HCEC 1CT (cell line): ENCODE results near the gene GUCA2B.

Source experiments
- DNase-seq: peaks from one replicate; pipeline ENCODE4 v3.0.0-alpha.2; 2017

Gene GUCA2B

GRCh38 chr1:42152907-42153600 lies at the start of gene GUCA2B:
Gene GUCA2B (plus strand): TSS chr1:42153410. CDS start chr1:42153451, 41 bp downstream.
- DNase-seq: no peak

DNA sequence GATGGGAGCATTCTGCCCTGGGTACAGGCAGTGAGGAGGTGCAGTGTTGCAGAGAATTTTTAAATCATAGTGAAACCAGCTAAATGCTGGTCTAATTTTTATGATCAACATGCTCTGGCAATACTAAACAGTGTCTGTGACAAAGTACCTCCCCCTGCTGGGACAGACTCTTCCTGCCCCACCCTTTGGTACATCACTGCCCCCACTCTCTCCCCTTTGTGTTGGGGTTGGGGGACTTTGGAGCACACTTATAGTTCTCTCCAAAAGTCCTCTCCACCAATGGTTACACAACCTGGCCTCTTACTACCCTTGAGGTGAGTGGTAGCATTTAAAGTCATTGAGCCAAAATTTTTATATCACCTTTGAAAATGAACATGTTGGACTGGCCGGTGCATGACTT lies 48.2 kb upstream of the GUCA2B start:
- DNase-seq: no peak

DNA sequence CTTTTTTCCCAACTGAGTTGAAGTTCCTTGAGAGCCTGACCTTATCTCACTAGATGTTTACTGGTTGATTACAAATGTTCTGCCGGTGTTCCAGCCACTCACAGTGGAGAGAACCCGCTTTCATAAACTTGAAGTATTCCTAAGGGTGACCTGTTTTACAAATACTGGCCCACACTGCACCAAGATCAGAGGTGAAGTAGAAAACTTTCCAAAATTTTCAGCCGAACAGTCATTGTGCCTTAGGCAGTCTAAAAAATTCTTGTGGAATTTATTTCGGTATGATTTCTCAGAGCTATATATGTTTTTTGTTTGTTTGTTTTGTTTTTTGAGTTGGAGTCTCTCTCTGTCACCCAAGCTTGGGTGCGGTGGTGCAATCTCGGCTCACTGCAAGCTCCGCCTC lies 44.9 kb upstream of the GUCA2B start:
- no peak for DNase-seq

GRCh38 chr1:42109600-42109999 lies 43.6 kb upstream of the GUCA2B start:
- DNase-seq: no peak

GRCh38 chr1:42114229-42114628 lies 39.0 kb upstream of the GUCA2B start:
- DNase-seq: no peak

DNA sequence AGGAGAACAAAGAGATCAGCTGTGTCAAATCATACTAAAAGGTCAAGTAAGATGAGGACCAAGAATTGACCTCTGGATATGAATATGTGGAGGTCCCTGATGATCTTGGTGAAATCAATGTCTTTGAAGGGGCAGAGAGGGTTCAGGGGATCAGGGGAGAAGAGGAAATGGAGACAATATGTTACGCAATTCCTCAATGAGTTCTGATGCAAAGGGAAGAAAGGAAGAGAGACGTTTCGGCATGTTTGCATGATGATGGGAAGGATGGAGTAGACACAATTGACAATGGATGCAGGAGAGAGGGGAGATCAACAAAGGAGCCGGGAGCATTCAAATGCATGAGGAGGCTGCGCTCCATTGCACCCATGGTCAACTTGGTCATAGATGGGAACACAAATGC lies 36.0 kb upstream of the GUCA2B start:
- no peak for DNase-seq

GRCh38 chr1:42118125-42118524 lies 35.1 kb upstream of the GUCA2B start:
- no peak for DNase-seq

DNA sequence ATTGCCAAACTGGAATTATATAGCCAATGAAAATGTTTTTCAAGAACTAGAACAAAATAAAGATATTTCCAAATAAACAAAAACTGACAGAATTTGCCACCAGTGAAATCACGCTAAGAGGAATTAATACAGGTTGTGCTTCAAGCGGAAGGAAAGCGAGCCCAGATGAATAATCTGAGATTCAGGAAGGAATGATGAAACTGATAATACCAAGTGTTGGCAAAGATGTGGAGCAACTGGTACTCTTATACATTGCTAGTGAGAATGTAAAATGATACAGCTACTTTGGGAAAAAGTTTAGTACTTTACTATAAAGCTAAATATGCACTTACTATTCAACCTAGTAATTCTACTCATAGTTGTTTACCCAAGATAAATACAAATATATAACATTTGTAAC lies 30.8 kb upstream of the GUCA2B start:
- DNase-seq: no peak

GRCh38 chr1:42125552-42125951 lies 27.7 kb upstream of the GUCA2B start:
- DNase-seq: no peak

- no peak for DNase-seq
Measured at GRCh38 chr1:42127767-42128166, 25.4 kb upstream of the GUCA2B start.

GRCh38 chr1:42128499-42128898 lies 24.7 kb upstream of the GUCA2B start:
- DNase-seq: no peak

- no peak for DNase-seq
Measured at GRCh38 chr1:42128964-42129363, 24.2 kb upstream of the GUCA2B start.

GRCh38 chr1:42130061-42130660 lies 23.0 kb upstream of the GUCA2B start:
- no peak for DNase-seq

DNA sequence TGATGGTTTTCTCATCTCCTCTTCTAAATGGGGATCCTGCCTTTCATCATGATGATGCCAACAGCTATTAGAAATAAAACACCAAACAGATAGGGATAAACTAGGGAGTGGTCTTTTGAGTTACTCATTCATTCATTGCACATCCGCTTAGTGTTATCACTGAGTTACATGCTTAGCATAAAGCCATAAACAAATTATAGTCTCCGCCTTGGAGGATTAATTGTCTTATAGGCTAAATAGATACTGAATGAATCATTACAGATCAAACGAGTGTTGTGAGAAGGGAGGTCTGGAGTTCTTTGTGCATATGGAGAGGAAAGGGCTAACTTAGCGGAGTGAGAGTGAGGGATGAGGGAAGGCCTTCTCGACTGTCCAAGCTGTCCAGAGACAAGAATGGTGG lies 19.8 kb upstream of the GUCA2B start:
- no peak for DNase-seq

GRCh38 chr1:42133809-42134526 lies 19.2 kb upstream of the GUCA2B start:
- DNase-seq: no peak

GRCh38 chr1:42135426-42135825 lies 17.8 kb upstream of the GUCA2B start:
- DNase-seq: no peak

DNA sequence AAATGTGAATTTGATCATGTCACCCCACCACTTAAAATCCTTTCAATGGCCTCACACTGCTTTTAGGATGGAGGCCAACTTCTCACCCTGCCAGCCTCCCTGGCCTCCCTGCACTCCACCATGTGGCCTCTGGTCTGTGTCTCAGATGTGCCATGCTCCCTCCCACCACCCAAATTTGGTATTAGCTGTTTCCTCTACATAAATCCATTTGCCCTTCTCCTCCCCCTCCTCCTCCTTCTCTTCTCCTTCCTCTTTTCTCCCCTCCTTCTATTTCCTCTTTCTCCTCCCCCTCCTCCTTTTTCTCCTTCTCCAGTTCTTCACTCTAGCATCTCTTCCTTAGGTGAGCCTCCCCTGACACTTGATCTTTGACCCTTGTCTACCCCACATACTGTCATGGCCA lies 16.7 kb upstream of the GUCA2B start:
- no peak for DNase-seq

DNA sequence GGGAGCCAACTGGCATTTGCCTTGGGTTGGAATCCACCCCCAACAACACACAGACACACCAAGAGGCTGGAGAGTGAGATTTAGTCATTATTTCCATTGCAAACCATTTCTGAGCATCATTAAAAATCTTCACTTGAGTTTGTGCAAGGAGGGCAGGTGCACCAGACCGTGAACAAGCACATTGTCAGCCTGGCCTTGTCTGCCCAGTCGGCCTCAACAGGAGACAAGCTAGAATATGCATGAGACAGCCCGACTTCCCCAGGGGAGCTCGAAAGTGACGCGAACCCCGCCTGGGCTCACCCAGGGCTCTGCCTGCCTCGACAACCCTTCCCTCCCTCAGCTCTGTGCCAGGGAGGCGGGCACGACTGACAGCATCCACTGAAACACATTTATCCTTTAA lies 15.4 kb upstream of the GUCA2B start:
- DNase-seq: no peak

DNA sequence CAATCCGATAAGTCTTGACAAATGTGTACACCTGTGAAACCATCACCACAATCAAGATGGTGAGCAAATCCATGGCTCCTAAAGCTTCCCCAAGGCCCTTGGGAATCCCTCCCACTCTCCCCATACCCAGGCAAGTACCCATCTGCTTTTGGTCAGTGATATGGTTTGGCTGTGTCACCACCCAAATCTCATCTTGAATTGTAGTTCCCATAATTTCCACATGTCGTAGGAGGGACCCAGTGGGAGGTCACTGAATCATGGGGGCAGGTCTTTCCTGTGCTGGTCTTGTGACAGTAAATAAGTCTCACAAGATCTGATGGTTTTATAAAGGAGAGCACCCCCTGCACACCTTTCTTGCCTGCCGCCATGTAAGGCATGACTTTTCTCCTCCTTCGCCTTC lies 14.6 kb upstream of the GUCA2B start:
- DNase-seq: no peak

GRCh38 chr1:42139444-42139843 lies 13.8 kb upstream of the GUCA2B start:
- DNase-seq: no peak

DNA sequence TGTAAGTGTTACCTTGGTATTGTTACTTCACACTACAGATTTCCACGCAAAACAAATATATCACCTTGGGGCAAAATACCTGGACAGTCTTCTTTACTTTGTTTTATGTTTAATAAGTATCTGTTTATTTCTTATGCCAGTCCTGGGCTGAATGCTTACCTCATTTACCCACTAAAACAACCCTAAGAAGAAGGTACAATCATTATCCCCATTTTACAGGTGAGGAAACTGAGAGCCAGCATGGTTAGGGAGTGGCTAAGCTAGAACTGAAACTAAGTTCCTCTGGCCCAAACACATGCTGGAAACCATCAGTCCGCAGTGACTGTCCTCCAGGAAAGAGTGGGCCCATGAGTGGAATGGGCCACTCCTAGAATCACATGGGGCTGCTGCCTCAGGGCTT lies 13.0 kb upstream of the GUCA2B start:
- DNase-seq: no peak

- DNase-seq: no peak
Measured at GRCh38 chr1:42141978-42142377, 11.2 kb upstream of the GUCA2B start.

DNA sequence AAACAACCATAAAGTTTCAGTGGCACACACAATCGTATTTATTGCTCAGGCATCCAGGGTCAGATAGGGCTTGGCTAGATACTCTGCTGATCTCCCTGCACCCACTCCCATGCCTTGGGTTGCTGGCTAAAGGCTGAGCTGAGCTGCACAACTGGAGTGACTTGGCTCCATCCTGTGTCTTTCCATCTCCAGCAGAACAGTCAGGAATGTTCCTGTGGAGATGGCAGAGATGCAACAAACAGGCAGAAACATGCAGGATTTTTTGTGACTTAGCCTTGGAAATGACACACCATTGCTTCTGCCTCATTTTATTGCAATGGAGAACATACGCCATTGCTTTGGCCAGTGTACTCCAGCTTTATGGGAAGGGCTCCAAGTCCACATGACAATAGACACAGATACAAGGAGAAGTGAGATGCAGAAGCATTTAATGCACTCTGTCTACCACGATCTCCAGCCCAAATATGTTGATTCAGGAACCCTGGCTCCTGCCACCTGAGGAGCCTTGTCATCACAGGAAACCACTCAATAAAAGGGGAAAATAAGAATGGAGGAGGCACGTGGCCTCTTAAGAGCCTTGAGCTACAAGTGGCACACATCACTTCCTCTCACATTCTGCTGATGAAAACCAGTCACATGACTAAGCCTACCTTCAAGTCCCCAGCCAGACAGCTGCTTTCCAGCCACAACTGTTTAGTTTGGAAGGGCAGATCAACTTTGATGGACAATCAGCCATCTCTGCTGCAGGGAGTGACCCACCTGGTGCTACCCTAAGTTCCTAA lies 10.1 kb upstream of the GUCA2B start:
- DNase-seq: no peak
